ENCODE data around the gene FHL1. TPM values are rescaled to one million over a fixed set of nuclear protein-coding genes. Genes with fewer than 3 reads are reported as not detected.
A peak's percentile ranks its signal among the peaks of the same experiment; 100 is the strongest.
"Not testable (repeated sequence)": the region's sequence is repeated elsewhere in the genome, so short reads cannot be mapped to it uniquely, and the experiment has no call there.

The FHL1 gene
- total RNA-seq, 1 donor from 2014 or later = 122 TPM

- DNase-seq (ENCODE audit: low read depth in 2 of 2) = no peak
Observed at GRCh38 chrX:136207546-136207945, 60.2 kb downstream of the FHL1 start.

- peak; percentile 74 to 85 for DNase-seq (ENCODE audit: low read depth in 2 of 2)
Observed at GRCh38 chrX:136209016-136209738, 61.8 kb downstream of the FHL1 start.

GRCh38 chrX:136209751-136210150 lies 62.4 kb downstream of the FHL1 start:
- peak in 1 of 2 donors; percentile 88 for DNase-seq (ENCODE audit: low read depth in 2 of 2)

GRCh38 chrX:136210243-136210642 lies 62.9 kb downstream of the FHL1 start:
- DNase-seq (ENCODE audit: low read depth in 2 of 2) = peak in 1 of 2 donors; percentile 48

- DNase-seq (ENCODE audit: low read depth in 2 of 2) = peak in 1 of 2 donors; percentile 60
Observed at GRCh38 chrX:136210806-136211205, 63.5 kb downstream of the FHL1 start.

GRCh38 chrX:136211766-136212556 lies 64.6 kb downstream of the FHL1 start:
- DNase-seq (ENCODE audit: low read depth in 2 of 2) = no peak

- DNase-seq (ENCODE audit: low read depth in 2 of 2) = no peak
Observed at GRCh38 chrX:136212557-136213111, 65.3 kb downstream of the FHL1 start.

- peak; percentile 89 to 97 for DNase-seq (ENCODE audit: low read depth in 2 of 2)
Observed at GRCh38 chrX:136214551-136214950, 67.2 kb downstream of the FHL1 start.

- peak in 1 of 2 donors; percentile 28 for DNase-seq (ENCODE audit: low read depth in 2 of 2)
Observed at GRCh38 chrX:136215559-136215958, 68.2 kb downstream of the FHL1 start.

GRCh38 chrX:136219893-136220292 lies 72.6 kb downstream of the FHL1 start:
- peak; percentile 51 to 62 for DNase-seq (ENCODE audit: low read depth in 2 of 2)

GRCh38 chrX:136220540-136220939 lies 73.2 kb downstream of the FHL1 start:
- DNase-seq (ENCODE audit: low read depth in 2 of 2) = peak in 1 of 2 donors; percentile 45

GRCh38 chrX:136220951-136221350 lies 73.6 kb downstream of the FHL1 start:
- no peak for DNase-seq (ENCODE audit: low read depth in 2 of 2)

GRCh38 chrX:136221851-136222513 lies 74.6 kb downstream of the FHL1 start:
- no peak for DNase-seq (ENCODE audit: low read depth in 2 of 2)

- DNase-seq (ENCODE audit: low read depth in 2 of 2) = no peak
Observed at GRCh38 chrX:136227074-136227473, 79.7 kb downstream of the FHL1 start.

GRCh38 chrX:136227948-136228838 lies 80.9 kb downstream of the FHL1 start:
- peak in 1 of 2 donors; percentile 59 for DNase-seq (ENCODE audit: low read depth in 2 of 2)

GRCh38 chrX:136228839-136229207 lies 81.5 kb downstream of the FHL1 start:
- no peak for DNase-seq (ENCODE audit: low read depth in 2 of 2)

GRCh38 chrX:136237074-136237473 lies 89.7 kb downstream of the FHL1 start:
- DNase-seq (ENCODE audit: low read depth in 2 of 2) = no peak

GRCh38 chrX:136237849-136238248 lies 90.5 kb downstream of the FHL1 start:
- not testable (repeated sequence) for DNase-seq (ENCODE audit: low read depth in 2 of 2)

GRCh38 chrX:136246201-136246600 lies 98.9 kb downstream of the FHL1 start:
- no peak for DNase-seq (ENCODE audit: low read depth in 2 of 2)

GRCh38 chrX:136250191-136251040 lies 103.1 kb downstream of the FHL1 start:
- peak; percentile 22 to 35 for DNase-seq (ENCODE audit: low read depth in 2 of 2)

Data from lung microvascular endothelial cell (primary cell).